Natural killer cell (primary cell): ENCODE results near the gene POU5F2. TPM values are rescaled to one million over a fixed set of nuclear protein-coding genes. Genes with fewer than 3 reads are reported as not detected.

ENCODE experiments used
- ATAC-seq, 3 donors: fragments of 150-1000 bp in 2 of 3; fragments of 200-7000 bp in 1 of 3; cut with Tn5 transposase; 1 replicate in 1 of 3; 2 replicates in 2 of 3; pipeline ENCODE4 v1.10.0; 2021; ENCODE audit warnings: mild to moderate bottlenecking in 2 of 3, moderate library complexity in 2 of 3
- DNase-seq, 2 donors: peaks; one replicate each; pipeline versions ENCODE4 v3.0.0 to v3.0.0-alpha.2; 2013 to 2021; ENCODE audit warnings: mixed read lengths in 1 of 2
- H3K27ac ChIP-seq: one replicate; pipeline ENCODE4 v1.5.1; 2013; ENCODE audit warnings: mild to moderate bottlenecking, low read length
- H3K27me3 ChIP-seq: one replicate; pipeline ENCODE4 v1.6.1; 2013; ENCODE audit warnings: low read length; ENCODE audit not compliant: control insufficient read depth, insufficient read depth
- H3K36me3 ChIP-seq: one replicate; pipeline ENCODE4 v1.6.1; 2013; ENCODE audit warnings: low read length; ENCODE audit not compliant: control insufficient read depth, insufficient read depth
- H3K4me1 ChIP-seq: one replicate; pipeline ENCODE4 v1.6.1; 2013; ENCODE audit warnings: low read length; ENCODE audit not compliant: control insufficient read depth, insufficient read depth
- H3K4me3 ChIP-seq: one replicate; pipeline ENCODE4 v1.5.1; 2013; ENCODE audit warnings: low read length
- H3K9me3 ChIP-seq: one replicate; pipeline ENCODE4 v1.6.1; 2013; ENCODE audit warnings: low read length; ENCODE audit not compliant: control insufficient read depth, insufficient read depth
- H3K27ac Mint-ChIP-seq, 2 donors: one replicate each; pipeline ENCODE4 v1.8.0; 2022; ENCODE audit warnings: mild to moderate bottlenecking in 2 of 2, mixed read lengths in 2 of 2, moderate library complexity in 1 of 2
- H3K27me3 Mint-ChIP-seq, 2 donors: one replicate each; pipeline ENCODE4 v1.8.0; 2022; ENCODE audit warnings: low read depth in 2 of 2, mixed read lengths in 2 of 2
- H3K36me3 Mint-ChIP-seq: one replicate; pipeline ENCODE4 v1.8.0; 2022; ENCODE audit warnings: mixed read lengths
- H3K4me1 Mint-ChIP-seq, 2 donors: one replicate each; pipeline ENCODE4 v1.8.0; 2022; ENCODE audit warnings: mixed read lengths in 2 of 2
- H3K4me3 Mint-ChIP-seq: one replicate; pipeline ENCODE4 v1.8.0; 2022; ENCODE audit warnings: mild to moderate bottlenecking, moderate library complexity, mixed read lengths
- H3K9me3 Mint-ChIP-seq, 2 donors: one replicate each; pipeline ENCODE4 v1.8.0; 2022; ENCODE audit warnings: mixed read lengths in 2 of 2
- WGBS: methylation state at CpG from one replicate; pipeline ENCODE4 v1.1.7; 2013; ENCODE audit warnings: missing lambda C conversion rate; ENCODE audit not compliant: insufficient coverage; 5-methylcytosine and 5-hydroxymethylcytosine counted together
- intact Hi-C: fragments of 100-400 bp; cut with micrococcal nuclease; formaldehyde crosslinking; loops from one replicate; pipeline ENCODE4 v1.14.2; 2022
- total RNA-seq, 4 donors: library from RNA; stranded (reverse); fragments of 120-200 nt in 1 of 4; gene quantifications; one replicate each; pipeline versions ENCODE4 v1.2.3 to v1.2.4, GENCODE V29; 2013 to 2022
- TF ChIP-seq, protein P1 (sequence below): fragments of 200-600 bp; IDR thresholded peaks from one replicate; pipeline ENCODE4 v1.8.0; 2022; ENCODE audit warnings: antibody characterized with exemption

POU5F2 gene
- total RNA-seq, result 1 to 10 TPM; 4.4 to 7.1 (median 6.3) TPM
- total RNA-seq (2013), result 11.0 TPM

GRCh38 chr5:93741136-93741811 lies at the start of gene POU5F2:
POU5F2 (minus strand) TSS chr5:93741600; CDS start chr5:93741563, 37 bp downstream.
- WGBS, result 98% methylated on average over 29 of the region's 29 CpGs
- no peaks in the 10 kb centered on the region for H3K4me1 ChIP-seq
- Mint-ChIP-seq H3K9me3 (peaks cover 2 to 3% of the 10 kb centered on the region in 2 donors), H3K4me1 (peaks cover 5 to 10% of the 10 kb centered on the region in 2 donors), H3K27me3 (no peaks in the 10 kb centered on the region), H3K36me3 (no peaks in the 10 kb centered on the region), H3K4me3 (no peak within 1 kb of the TSS), H3K27ac (no peak within 1 kb of the TSS)
- no peaks in the 10 kb centered on the region for H3K9me3 ChIP-seq
- H3K4me3 ChIP-seq, result no peak within 1 kb of the TSS
- TF ChIP-seq, protein P1, sequence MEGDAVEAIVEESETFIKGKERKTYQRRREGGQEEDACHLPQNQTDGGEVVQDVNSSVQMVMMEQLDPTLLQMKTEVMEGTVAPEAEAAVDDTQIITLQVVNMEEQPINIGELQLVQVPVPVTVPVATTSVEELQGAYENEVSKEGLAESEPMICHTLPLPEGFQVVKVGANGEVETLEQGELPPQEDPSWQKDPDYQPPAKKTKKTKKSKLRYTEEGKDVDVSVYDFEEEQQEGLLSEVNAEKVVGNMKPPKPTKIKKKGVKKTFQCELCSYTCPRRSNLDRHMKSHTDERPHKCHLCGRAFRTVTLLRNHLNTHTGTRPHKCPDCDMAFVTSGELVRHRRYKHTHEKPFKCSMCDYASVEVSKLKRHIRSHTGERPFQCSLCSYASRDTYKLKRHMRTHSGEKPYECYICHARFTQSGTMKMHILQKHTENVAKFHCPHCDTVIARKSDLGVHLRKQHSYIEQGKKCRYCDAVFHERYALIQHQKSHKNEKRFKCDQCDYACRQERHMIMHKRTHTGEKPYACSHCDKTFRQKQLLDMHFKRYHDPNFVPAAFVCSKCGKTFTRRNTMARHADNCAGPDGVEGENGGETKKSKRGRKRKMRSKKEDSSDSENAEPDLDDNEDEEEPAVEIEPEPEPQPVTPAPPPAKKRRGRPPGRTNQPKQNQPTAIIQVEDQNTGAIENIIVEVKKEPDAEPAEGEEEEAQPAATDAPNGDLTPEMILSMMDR, result no peak
- intact Hi-C loops, result no loop called here
- ATAC-seq (no peak), DNase-seq (no peak)
- H3K27me3 ChIP-seq, result no peaks in the 10 kb centered on the region
- H3K36me3 ChIP-seq, result peaks cover 5% of the 10 kb centered on the region
- H3K27ac ChIP-seq, result no peak within 1 kb of the TSS

DNA sequence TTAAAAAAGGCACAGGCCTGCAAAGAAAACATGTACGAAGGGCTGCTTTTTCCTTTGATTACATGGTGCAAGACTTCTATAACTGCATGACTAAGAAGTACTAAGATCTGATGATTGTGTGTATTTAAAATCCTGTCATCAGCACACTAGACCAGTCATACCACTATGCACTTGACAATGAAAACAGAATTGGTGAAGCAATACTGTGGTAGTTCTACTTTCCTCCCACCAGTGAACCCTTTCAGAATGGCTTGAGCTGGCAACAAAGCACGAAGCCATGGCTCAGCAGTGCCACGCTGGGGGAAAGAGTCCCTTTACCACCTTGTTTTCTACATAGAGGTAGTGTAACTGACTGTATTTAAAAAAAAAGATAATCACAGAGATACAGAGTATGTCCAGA lies 49.0 kb upstream of the POU5F2 start:
- DNase-seq, result no peak
- Mint-ChIP-seq H3K4me1 (peaks cover 9 to 15% of the 10 kb centered on the region in 2 donors), H3K36me3 (no peaks in the 10 kb centered on the region), H3K27me3 (no peaks in the 10 kb centered on the region), H3K27ac (no peak overlapping the region), H3K4me3 (no peak overlapping the region), H3K9me3 (no peaks in the 10 kb centered on the region)
- no CpG with 5 or more reads among the region's 3 CpGs for WGBS
- Histone ChIP-seq H3K4me1 (no peaks in the 10 kb centered on the region), H3K36me3 (peaks cover 3% of the 10 kb centered on the region), H3K9me3 (no peaks in the 10 kb centered on the region), H3K4me3 (no peak overlapping the region), H3K27ac (no peak overlapping the region), H3K27me3 (no peaks in the 10 kb centered on the region)
- intact Hi-C loops, result no loop called here
- no peak for ATAC-seq
- TF ChIP-seq, protein P1, result no peak

DNA sequence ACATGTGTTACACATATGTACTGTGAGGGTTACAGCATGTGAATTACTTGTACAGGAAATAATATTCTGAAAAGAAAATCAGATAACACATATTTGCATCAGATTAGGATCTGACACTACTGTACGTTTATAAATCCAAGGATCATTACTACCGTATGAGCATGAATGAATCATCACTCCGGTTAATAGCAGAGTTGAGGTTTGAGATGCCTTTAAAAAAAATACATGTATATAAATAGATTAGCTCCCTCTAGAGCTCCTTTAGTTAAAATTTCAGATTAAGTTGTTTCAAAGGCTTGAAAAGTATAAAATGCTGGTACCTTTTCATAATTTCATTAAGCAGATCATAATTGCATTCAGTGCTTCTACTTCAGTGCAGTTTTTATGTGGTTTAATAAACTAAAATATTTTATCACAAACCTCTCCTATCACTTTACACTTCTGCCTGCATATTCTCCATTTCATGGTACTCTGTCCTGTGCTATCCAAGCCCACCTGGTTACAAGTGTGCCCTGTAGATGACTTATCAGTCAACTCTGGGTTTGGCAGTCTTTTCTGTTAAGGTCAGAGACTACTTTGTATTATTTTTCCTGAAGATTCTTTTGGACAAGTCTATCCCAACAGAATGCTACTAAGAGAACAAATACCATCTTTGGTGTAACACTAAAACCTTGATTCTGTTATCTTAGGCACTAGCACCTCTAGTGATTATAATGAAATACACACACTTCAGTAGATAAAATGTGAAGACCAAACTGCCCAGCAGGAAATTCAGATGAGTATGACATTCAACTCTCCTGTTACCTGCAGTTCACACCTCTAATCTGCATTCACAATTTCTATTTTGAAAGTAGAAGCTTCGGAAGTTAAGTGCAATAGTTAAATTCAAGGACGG lies 48.0 kb upstream of the POU5F2 start:
- ATAC-seq, result no peak

More for the DNA sequence above, 48.0 kb upstream of the POU5F2 start:
- no peaks in the 10 kb centered on the region for H3K36me3 Mint-ChIP-seq
- no peaks in the 10 kb centered on the region for H3K4me1 ChIP-seq
- H3K27ac Mint-ChIP-seq, result no peak overlapping the region
- DNase-seq, result no peak
- peaks cover under 1% of the 10 kb centered on the region for H3K36me3 ChIP-seq
- no peak overlapping the region for H3K27ac ChIP-seq
- TF ChIP-seq, protein P1, result no peak
- H3K4me1 Mint-ChIP-seq, result peaks cover 9 to 15% of the 10 kb centered on the region in 2 donors
- H3K4me3 ChIP-seq, result no peak overlapping the region
- 100% methylated on average over 3 of the region's 5 CpGs for WGBS
- H3K9me3 ChIP-seq, result no peaks in the 10 kb centered on the region
- H3K27me3 Mint-ChIP-seq, result no peaks in the 10 kb centered on the region
- intact Hi-C loops, result no loop called here
- no peaks in the 10 kb centered on the region for H3K27me3 ChIP-seq
- H3K9me3 Mint-ChIP-seq, result no peaks in the 10 kb centered on the region
- no peak overlapping the region for H3K4me3 Mint-ChIP-seq
